HL-60 (cell line): Measurements from ENCODE around the gene TACC3.

Experiments
- CTCF ChIP-seq: IDR thresholded peaks from one replicate; pipeline ENCODE4 v1.5.1; 2011; ENCODE audit warnings: low read length, control low read depth, inconsistent platforms; ENCODE audit not compliant: insufficient read depth
- GABPA ChIP-seq: IDR thresholded peaks from 2 replicates; pipeline ENCODE4 v1.6.1; 2012; ENCODE audit warnings: low read depth
- POLR2AphosphoS5 ChIP-seq: IDR thresholded peaks from 2 replicates; pipeline ENCODE4 v1.6.1; 2012; ENCODE audit warnings: low read depth
- REST ChIP-seq: IDR thresholded peaks from 2 replicates; pipeline ENCODE4 v1.6.1; 2012; ENCODE audit warnings: low read depth; ENCODE audit not compliant: insufficient replicate concordance

GRCh38 chr4:1731180-1731579 is 9.9 kb downstream of the TACC3 start:
- TF ChIP-seq POLR2AphosphoS5 (no peak), GABPA (no peak), CTCF (no peak), REST (no peak)
